GM12878 (cell line): ENCODE measurements around the gene LCE3C. TPM values are rescaled to one million over a fixed set of nuclear protein-coding genes. Genes with fewer than 3 reads are reported as not detected.
A peak's percentile ranks its signal among the peaks of the same experiment; 100 is the strongest.

Experiments
- ATAC-seq: fragments of 200-7000 bp; cut with Tn5 transposase; 3 replicates; pipeline ENCODE4 v1.9.1; 2020; ENCODE audit warnings: mild to moderate bottlenecking, moderate library complexity
- BruUV-seq: library from RNA; stranded (reverse); fragments of 400-500 nt; replicated peaks from 2 replicates; lab custom pipeline; 2021; lab: Mats Ljungman, UMichigan
- CTCF ChIA-PET: fragments of 300-600 bp; sonication (Branson Sonifier 250); formaldehyde crosslinking; extraction: SDS; loops from one replicate; lab custom pipeline; 2021; ENCODE audit warnings: inconsistent platforms; lab: Yijun Ruan, JAX
- POLR2A ChIA-PET: fragments of 350-600 bp; formaldehyde crosslinking; extraction: SDS; loops from one replicate; lab custom pipeline; 2021; ENCODE audit warnings: inconsistent platforms; lab: Charles Lee
- RAD21 ChIA-PET: fragments of 300-600 bp; sonication (Branson Sonifier 250); formaldehyde crosslinking; loops from one replicate; lab custom pipeline; 2023; ENCODE audit warnings: antibody characterized with exemption; ENCODE audit not compliant: unreplicated experiment; lab: Charles Lee
- SMC1A ChIA-PET: fragments of 300-600 bp; sonication (Branson Sonifier 250); formaldehyde crosslinking; loops from one replicate; lab custom pipeline; 2023; ENCODE audit not compliant: unreplicated experiment, uncharacterized antibody; lab: Charles Lee
- DNase-seq: peaks from one replicate; pipeline ENCODE4 v3.0.0-alpha.2; 2011; ENCODE audit warnings: low read depth, low spot score
- FAIRE-seq: peaks from 3 replicates; lab custom pipeline; 2011; peaks lifted over from hg19 to GRCh38; lab: Jason Lieb, UNC
- H2AFZ ChIP-seq: 2 replicates; pipeline ENCODE4 v1.6.0; 2011; ENCODE audit warnings: low read depth, low read length, control low read depth; ENCODE audit not compliant: control insufficient read depth
- H3K27ac ChIP-seq: 2 replicates; pipeline ENCODE4 v1.5.1; 2011; ENCODE audit warnings: control low read depth; ENCODE audit not compliant: control insufficient read depth, insufficient read depth
- H3K27me3 ChIP-seq, 2 experiments: replicated peaks in 1 of 2; 2 replicates each; pipeline versions ENCODE4 v1.6.0 to v1.6.1; 2011; ENCODE audit warnings: low read length in 1 of 2; ENCODE audit not compliant: control insufficient read depth in 2 of 2, insufficient read depth in 2 of 2
- H3K36me3 ChIP-seq, 2 experiments: 2 replicates each; pipeline ENCODE4 v1.5.1; 2011; ENCODE audit warnings: low read length in 1 of 2; ENCODE audit not compliant: control insufficient read depth in 2 of 2, insufficient read depth in 2 of 2
- H3K4me1 ChIP-seq: 2 replicates; pipeline ENCODE4 v1.6.1; 2011; ENCODE audit warnings: mild to moderate bottlenecking, low read length, moderate library complexity, mixed read lengths; ENCODE audit not compliant: control insufficient read depth, insufficient read depth
- H3K4me2 ChIP-seq: 2 replicates; pipeline ENCODE4 v1.6.0; 2011; ENCODE audit warnings: control low read depth; ENCODE audit not compliant: control insufficient read depth, insufficient read depth
- H3K4me3 ChIP-seq: fragments of 200-600 bp; sonication (generic); 2 replicates; pipeline ENCODE4 v1.5.1; 2016
- H3K79me2 ChIP-seq: 2 replicates; pipeline ENCODE4 v1.6.0; 2011; ENCODE audit warnings: low read length; ENCODE audit not compliant: control insufficient read depth, insufficient read depth
- H3K9ac ChIP-seq: 2 replicates; pipeline ENCODE4 v1.8.0; 2011; ENCODE audit warnings: low read length, control low read depth, mixed read lengths; ENCODE audit not compliant: control insufficient read depth, insufficient read depth
- H3K9me3 ChIP-seq: replicated peaks from 3 replicates; pipeline ENCODE4 v1.5.1; 2011; ENCODE audit warnings: mild to moderate bottlenecking, low read length; ENCODE audit not compliant: control insufficient read depth, insufficient read depth
- H4K20me1 ChIP-seq: 2 replicates; pipeline ENCODE4 v1.6.0; 2011; ENCODE audit not compliant: control insufficient read depth, insufficient read depth
- BCL11A ChIP-seq: IDR thresholded peaks from 2 replicates; pipeline ENCODE4 v1.6.1; 2011; ENCODE audit warnings: low read depth, low read length
- EED ChIP-seq: sonication (generic); IDR thresholded peaks from 2 replicates; pipeline ENCODE4 v1.6.1; 2016; ENCODE audit warnings: antibody characterized with exemption, low read depth
- ETV6 ChIP-seq, 2 experiments: fragments of 450-650 bp in 1 of 2; IDR thresholded peaks in 1 of 2; conservative IDR thresholded peaks in 1 of 2; 2 replicates each; pipeline ENCODE4 v1.6.1; 2014; ENCODE audit warnings: antibody characterized with exemption in 1 of 2, borderline replicate concordance in 1 of 2, low read depth in 1 of 2, mild to moderate bottlenecking in 1 of 2, moderate library complexity in 1 of 2
- HDGF ChIP-seq: fragments of 450-650 bp; IDR thresholded peaks from 2 replicates; pipeline ENCODE4 v1.6.1; 2016; ENCODE audit warnings: antibody characterized with exemption
- IKZF2 ChIP-seq, 2 experiments: fragments of 450-650 bp; IDR thresholded peaks; 2 replicates each; pipeline ENCODE4 v1.6.1; 2017; ENCODE audit warnings: mild to moderate bottlenecking in 2 of 2, moderate library complexity in 2 of 2
- IRF4 ChIP-seq: IDR thresholded peaks from 2 replicates; pipeline ENCODE4 v1.6.1; 2011; ENCODE audit warnings: low read depth, low read length
- JUNB ChIP-seq: IDR thresholded peaks from 2 replicates; pipeline ENCODE4 v1.6.1; 2016; ENCODE audit warnings: antibody characterized with exemption, mild to moderate bottlenecking
- MEF2A ChIP-seq: IDR thresholded peaks from 2 replicates; pipeline ENCODE4 v1.6.1; 2011; ENCODE audit warnings: low read depth, mild to moderate bottlenecking, low read length, moderate library complexity; ENCODE audit not compliant: insufficient read depth
- NFIC ChIP-seq: IDR thresholded peaks from 2 replicates; pipeline ENCODE4 v1.6.1; 2012; ENCODE audit warnings: low read depth, mild to moderate bottlenecking, inconsistent platforms, low read length, moderate library complexity
- POLR2AphosphoS5 ChIP-seq: IDR thresholded peaks from 2 replicates; pipeline ENCODE4 v1.6.1; 2011; ENCODE audit warnings: mild to moderate bottlenecking, low read length, inconsistent platforms
- RAD51 ChIP-seq: fragments of 450-650 bp; IDR thresholded peaks from 2 replicates; pipeline ENCODE4 v1.6.1; 2016; ENCODE audit warnings: moderate library complexity, mild to moderate bottlenecking, inconsistent platforms
- RUNX3 ChIP-seq: IDR thresholded peaks from 2 replicates; pipeline ENCODE4 v1.6.1; 2012; ENCODE audit warnings: low read length, inconsistent platforms
- SMAD5 ChIP-seq: IDR thresholded peaks from 2 replicates; pipeline ENCODE4 v1.6.1; 2016; ENCODE audit warnings: antibody characterized with exemption, low read depth
- TARDBP ChIP-seq: IDR thresholded peaks from 2 replicates; pipeline ENCODE4 v1.6.1; 2016; ENCODE audit warnings: borderline replicate concordance
- TCF3 ChIP-seq: IDR thresholded peaks from 2 replicates; pipeline ENCODE4 v1.6.1; 2012; ENCODE audit warnings: low read depth, mild to moderate bottlenecking, low read length, borderline replicate concordance; ENCODE audit not compliant: insufficient read depth
- WGBS: methylation state at CpG from one replicate; pipeline ENCODE4 v1.1.6; 2016; ENCODE audit warnings: low lambda C conversion rate; ENCODE audit not compliant: insufficient replicate concordance, insufficient coverage; ENCODE audit errors: missing lambda C conversion rate; 5-methylcytosine and 5-hydroxymethylcytosine counted together
- in situ Hi-C: fragments of 300-500 bp; cut with MboI; formaldehyde crosslinking; loops from 9 replicates; pipeline ENCODE4 v1.14.3; 2018; ENCODE audit warnings: mixed read lengths
- intact Hi-C: fragments of 100-400 bp; cut with micrococcal nuclease; formaldehyde crosslinking; loops from one replicate; pipeline ENCODE4 v1.14.2; 2022; ENCODE audit not compliant: unreplicated experiment
- polyA plus RNA-seq, 11 experiments: library from polyadenylated mRNA; depleted of rRNA in 4 of 11; unstranded in 6 of 11; stranded (reverse) in 5 of 11; fragments of >200 nt; fragmentation: Nextera tagmentation in 4 of 11; fragmentation: Illumina TruSeq in 1 of 11; extraction: Ambion mirVana in 4 of 11; extraction: Trizol in 1 of 11; gene quantifications; 1 replicate in 1 of 11; 2 replicates in 10 of 11; pipeline versions ENCODE4 v1.2.1 to v1.2.3, GENCODE V29; 2011 to 2016; ENCODE audit warnings: inconsistent platforms in 2 of 11, missing spikeins in 2 of 11, low read depth in 1 of 11
- total RNA-seq, 4 experiments: library from RNA; depleted of rRNA in 3 of 4; stranded (reverse); fragments of >200 nt in 3 of 4; fragmentation: Illumina TruSeq in 1 of 4; extraction: Trizol in 1 of 4; gene quantifications; 2 replicates each; pipeline versions ENCODE4 v1.2.1 to v1.2.3, GENCODE V29; 2013 to 2021
- TF ChIP-seq, protein P1 (sequence below): fragments of 450-650 bp; conservative IDR thresholded peaks from 2 replicates; pipeline ENCODE4 v1.6.1; 2017; ENCODE audit warnings: mild to moderate bottlenecking, moderate library complexity
- TF ChIP-seq, protein P2 (sequence below): IDR thresholded peaks from 2 replicates; pipeline ENCODE4 v1.6.1; 2012; ENCODE audit warnings: low read length, inconsistent platforms

LCE3C gene
- total and polyA plus RNA-seq, 10 of the 15 experiments (the other 5 are each of a cell fraction or from before 2014, with no cell fraction given), result not detected

DNA sequence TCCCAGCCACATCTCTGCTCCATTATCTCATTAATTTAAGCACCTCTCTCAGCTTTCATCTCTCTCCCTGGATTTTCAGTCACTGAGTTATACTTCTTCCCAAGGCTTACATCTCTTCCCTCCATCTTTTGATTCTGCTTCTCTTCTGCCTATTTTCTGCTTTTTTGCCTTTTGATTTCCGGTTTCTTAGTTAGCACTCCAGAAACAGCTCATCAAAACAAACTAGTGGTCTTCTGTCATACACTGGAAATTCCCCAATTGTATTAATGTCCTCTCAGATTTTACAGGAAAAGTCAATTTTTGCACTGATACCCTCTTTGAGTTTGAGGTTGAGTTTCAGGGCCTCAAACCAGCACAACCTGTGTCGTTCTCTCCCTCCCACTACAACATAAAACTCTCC lies 34.9 kb upstream of the LCE3C start:
- FAIRE-seq (no peak), ATAC-seq (no peak), DNase-seq (no peak)
- H3K79me2 ChIP-seq, result no peaks in the 10 kb centered on the region
- H3K36me3 ChIP-seq, result no peaks in the 10 kb centered on the region
- H4K20me1 ChIP-seq, result no peaks in the 10 kb centered on the region
- no TSS peak for BruUV-seq
- RAD21 ChIA-PET, result no interaction called here
- H3K4me1 ChIP-seq, result no peaks in the 10 kb centered on the region
- no peaks in the 10 kb centered on the region for H3K27me3 ChIP-seq
- no peak overlapping the region for H3K27ac ChIP-seq
- no peak overlapping the region for H3K4me3 ChIP-seq
- TF ChIP-seq POLR2AphosphoS5, result no peak
- TF ChIP-seq NFIC, result peak; percentile 62; the same call in 1 of the 2 replicates
- TF ChIP-seq SMAD5, result no peak
- TF ChIP-seq JUNB, result peak; percentile 88
- peak in 1 of 2 experiments; percentile 14; a peak in 1 of 4 replicates for TF ChIP-seq IKZF2 (IDR thresholded peaks at IDR 0.05)
- peak in 1 of 2 experiments; percentile 59; a peak in 1 of 4 replicates for TF ChIP-seq ETV6 (conservative IDR thresholded peaks at IDR 0.05 in 1 of 2, IDR thresholded peaks at IDR 0.05 in 1 of 2; ENCODE audit: borderline replicate concordance in 1 of 2, low read depth in 1 of 2)
- TF ChIP-seq, protein P1, sequence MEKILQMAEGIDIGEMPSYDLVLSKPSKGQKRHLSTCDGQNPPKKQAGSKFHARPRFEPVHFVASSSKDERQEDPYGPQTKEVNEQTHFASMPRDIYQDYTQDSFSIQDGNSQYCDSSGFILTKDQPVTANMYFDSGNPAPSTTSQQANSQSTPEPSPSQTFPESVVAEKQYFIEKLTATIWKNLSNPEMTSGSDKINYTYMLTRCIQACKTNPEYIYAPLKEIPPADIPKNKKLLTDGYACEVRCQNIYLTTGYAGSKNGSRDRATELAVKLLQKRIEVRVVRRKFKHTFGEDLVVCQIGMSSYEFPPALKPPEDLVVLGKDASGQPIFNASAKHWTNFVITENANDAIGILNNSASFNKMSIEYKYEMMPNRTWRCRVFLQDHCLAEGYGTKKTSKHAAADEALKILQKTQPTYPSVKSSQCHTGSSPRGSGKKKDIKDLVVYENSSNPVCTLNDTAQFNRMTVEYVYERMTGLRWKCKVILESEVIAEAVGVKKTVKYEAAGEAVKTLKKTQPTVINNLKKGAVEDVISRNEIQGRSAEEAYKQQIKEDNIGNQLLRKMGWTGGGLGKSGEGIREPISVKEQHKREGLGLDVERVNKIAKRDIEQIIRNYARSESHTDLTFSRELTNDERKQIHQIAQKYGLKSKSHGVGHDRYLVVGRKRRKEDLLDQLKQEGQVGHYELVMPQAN, result no peak
- TF ChIP-seq MEF2A, result peak; percentile 59; the same call in 1 of the 2 replicates
- TF ChIP-seq EED, result peak; percentile 29; the same call in 1 of the 2 replicates
- TF ChIP-seq, protein P2, sequence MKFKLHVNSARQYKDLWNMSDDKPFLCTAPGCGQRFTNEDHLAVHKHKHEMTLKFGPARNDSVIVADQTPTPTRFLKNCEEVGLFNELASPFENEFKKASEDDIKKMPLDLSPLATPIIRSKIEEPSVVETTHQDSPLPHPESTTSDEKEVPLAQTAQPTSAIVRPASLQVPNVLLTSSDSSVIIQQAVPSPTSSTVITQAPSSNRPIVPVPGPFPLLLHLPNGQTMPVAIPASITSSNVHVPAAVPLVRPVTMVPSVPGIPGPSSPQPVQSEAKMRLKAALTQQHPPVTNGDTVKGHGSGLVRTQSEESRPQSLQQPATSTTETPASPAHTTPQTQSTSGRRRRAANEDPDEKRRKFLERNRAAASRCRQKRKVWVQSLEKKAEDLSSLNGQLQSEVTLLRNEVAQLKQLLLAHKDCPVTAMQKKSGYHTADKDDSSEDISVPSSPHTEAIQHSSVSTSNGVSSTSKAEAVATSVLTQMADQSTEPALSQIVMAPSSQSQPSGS, result 0 out of 2 replicates have a peak, but pooled peaks have one; percentile 51
- no peak for TF ChIP-seq RAD51
- no peak for TF ChIP-seq HDGF
- TF ChIP-seq TCF3, result no peak
- 0 out of 2 replicates have a peak, but pooled peaks have one; percentile 19 for TF ChIP-seq BCL11A
- TF ChIP-seq TARDBP, result no peak
- TF ChIP-seq IRF4, result peak; percentile 75; the same call in 1 of the 2 replicates
- TF ChIP-seq RUNX3, result peak; percentile 66
- no peak overlapping the region for H2AFZ ChIP-seq
- CTCF ChIA-PET, result interaction anchor here (0.9 kb wide), 1 partner anchor 107 kb away, joined by 3 read pairs; no protein-coding TSS in a partner anchor
- SMC1A ChIA-PET, result no interaction called here
- in situ Hi-C loops (no loop called here), intact Hi-C loops (no loop called here)
- H3K9me3 ChIP-seq, result peaks cover under 1% of the 10 kb centered on the region; the same call in 1 of the 3 replicates
- H3K4me2 ChIP-seq, result no peak overlapping the region
- 7% methylated on average over 2 of the region's 2 CpGs for WGBS
- POLR2A ChIA-PET, result no interaction called here
- no peak overlapping the region for H3K9ac ChIP-seq
